Thyroid gland (tissue), 4 donors: ENCODE results near the gene AMACR. TPM values are rescaled to one million over a fixed set of nuclear protein-coding genes. Genes with fewer than 3 reads are reported as not detected.

Experiments
- DNase-seq, 2 donors: peaks; one replicate each; pipeline ENCODE4 v3.0.0-alpha.2; 2019
- H3K27ac ChIP-seq, 3 donors: fragments of 200-600 bp; sonication (generic); 1 replicate in 2 of 3; 2 replicates in 1 of 3; pipeline ENCODE4 v1.5.1; 2016 to 2019; ENCODE audit warnings: mild to moderate bottlenecking in 1 of 3, moderate library complexity in 1 of 3
- H3K27me3 ChIP-seq: fragments of 200-600 bp; sonication (generic); one replicate; pipeline ENCODE4 v1.5.1; 2019
- H3K36me3 ChIP-seq, 2 donors: fragments of 200-600 bp; sonication (generic); one replicate each; pipeline ENCODE4 v1.5.1; 2016 to 2019
- H3K4me1 ChIP-seq, 2 donors: fragments of 200-600 bp; sonication (generic); one replicate each; pipeline ENCODE4 v1.5.1; 2017 to 2019
- H3K4me3 ChIP-seq, 3 donors: fragments of 200-600 bp; sonication (generic); replicated peaks in 1 of 3; 1 replicate in 2 of 3; 2 replicates in 1 of 3; pipeline ENCODE4 v1.5.1; 2016; ENCODE audit warnings: mild to moderate bottlenecking in 1 of 3
- H3K9me3 ChIP-seq: fragments of 200-600 bp; sonication (generic); one replicate; pipeline ENCODE4 v1.5.1; 2017
- POLR2A ChIP-seq, 2 donors: fragments of 450-650 bp; IDR thresholded peaks; one replicate each; pipeline ENCODE4 v1.6.1; 2017; ENCODE audit warnings: antibody characterized with exemption in 2 of 2, mild to moderate bottlenecking in 2 of 2, moderate library complexity in 1 of 2
- WGBS, 2 donors: methylation state at CpG; one replicate each; pipeline ENCODE4 v1.1.5; 2017; 5-methylcytosine and 5-hydroxymethylcytosine counted together
- intact Hi-C: fragments of 100-400 bp; cut with DNase I; formaldehyde crosslinking; loops from one replicate; pipeline ENCODE4 v1.15.1; 2023
- total RNA-seq, 4 donors: library from RNA; depleted of rRNA; stranded (reverse); fragments of >200 nt; gene quantifications; one replicate each; pipeline ENCODE4 v1.2.3, GENCODE V29; 2016
- TF ChIP-seq, protein P1 (sequence below), 6 experiments: fragments of 200-600 bp in 3 of 6; fragments of 450-650 bp in 3 of 6; sonication (generic) in 3 of 6; IDR thresholded peaks; one replicate each; pipeline ENCODE4 v1.5.1; 2016 to 2019; ENCODE audit warnings: antibody characterized with exemption in 6 of 6, mild to moderate bottlenecking in 2 of 6, inconsistent platforms in 1 of 6, moderate library complexity in 1 of 6

AMACR gene
- total RNA-seq, 4 donors from 2014 or later: 10.6 to 17.9 (median 13.5) TPM

GRCh38 chr5:34041247-34041972, 33.6 kb upstream of the AMACR start:
- Histone ChIP-seq H3K9me3 (no peaks in the 10 kb centered on the region), H3K27ac (no peak overlapping the region), H3K4me1 (peaks cover 0 to 19% of the 10 kb centered on the region in 2 donors), H3K27me3 (no peaks in the 10 kb centered on the region), H3K36me3 (no peaks in the 10 kb centered on the region), H3K4me3 (no peak overlapping the region)
- DNase-seq: no peak
- intact Hi-C loops: no loop called here
- 76 to 89% methylated on average over 1 of the region's 1 CpG for WGBS, 2 donors
- TF ChIP-seq POLR2A (IDR thresholded peaks at IDR 0.05): no peak
- TF ChIP-seq, protein P1, sequence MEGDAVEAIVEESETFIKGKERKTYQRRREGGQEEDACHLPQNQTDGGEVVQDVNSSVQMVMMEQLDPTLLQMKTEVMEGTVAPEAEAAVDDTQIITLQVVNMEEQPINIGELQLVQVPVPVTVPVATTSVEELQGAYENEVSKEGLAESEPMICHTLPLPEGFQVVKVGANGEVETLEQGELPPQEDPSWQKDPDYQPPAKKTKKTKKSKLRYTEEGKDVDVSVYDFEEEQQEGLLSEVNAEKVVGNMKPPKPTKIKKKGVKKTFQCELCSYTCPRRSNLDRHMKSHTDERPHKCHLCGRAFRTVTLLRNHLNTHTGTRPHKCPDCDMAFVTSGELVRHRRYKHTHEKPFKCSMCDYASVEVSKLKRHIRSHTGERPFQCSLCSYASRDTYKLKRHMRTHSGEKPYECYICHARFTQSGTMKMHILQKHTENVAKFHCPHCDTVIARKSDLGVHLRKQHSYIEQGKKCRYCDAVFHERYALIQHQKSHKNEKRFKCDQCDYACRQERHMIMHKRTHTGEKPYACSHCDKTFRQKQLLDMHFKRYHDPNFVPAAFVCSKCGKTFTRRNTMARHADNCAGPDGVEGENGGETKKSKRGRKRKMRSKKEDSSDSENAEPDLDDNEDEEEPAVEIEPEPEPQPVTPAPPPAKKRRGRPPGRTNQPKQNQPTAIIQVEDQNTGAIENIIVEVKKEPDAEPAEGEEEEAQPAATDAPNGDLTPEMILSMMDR (IDR thresholded peaks at IDR 0.05): no peak

DNA sequence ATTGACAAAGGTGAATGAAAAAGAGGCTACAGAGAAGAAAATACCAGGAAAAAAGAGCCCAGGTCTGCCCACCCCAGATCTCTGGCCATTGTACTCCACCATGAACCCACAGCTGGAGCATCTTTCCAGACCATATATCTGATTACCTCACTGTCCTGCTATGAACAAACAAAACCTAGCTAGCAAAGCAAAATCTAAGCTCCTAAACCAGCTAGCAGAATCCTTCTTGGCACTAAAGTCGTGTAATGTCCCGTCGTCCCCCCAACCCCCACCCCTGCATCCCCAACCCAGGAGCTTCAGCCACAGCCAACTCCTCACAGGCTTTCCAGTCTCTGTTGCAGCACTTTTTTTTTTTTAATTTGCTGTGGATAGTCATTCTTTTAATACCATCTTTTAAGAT, 32.6 kb upstream of the AMACR start:
- no peaks in the 10 kb centered on the region for H3K9me3 ChIP-seq
- H3K27me3 ChIP-seq: no peaks in the 10 kb centered on the region
- H3K36me3 ChIP-seq: no peaks in the 10 kb centered on the region
- H3K27ac ChIP-seq: no peak overlapping the region
- TF ChIP-seq, protein P1 (IDR thresholded peaks at IDR 0.05): no peak
- no peak for TF ChIP-seq POLR2A (IDR thresholded peaks at IDR 0.05)
- WGBS, 2 donors: 75 to 85% methylated on average over 3 of the region's 3 CpGs
- no peak for DNase-seq
- peaks cover 0 to 19% of the 10 kb centered on the region in 2 donors for H3K4me1 ChIP-seq
- intact Hi-C loops: no loop called here
- no peak overlapping the region for H3K4me3 ChIP-seq

DNA sequence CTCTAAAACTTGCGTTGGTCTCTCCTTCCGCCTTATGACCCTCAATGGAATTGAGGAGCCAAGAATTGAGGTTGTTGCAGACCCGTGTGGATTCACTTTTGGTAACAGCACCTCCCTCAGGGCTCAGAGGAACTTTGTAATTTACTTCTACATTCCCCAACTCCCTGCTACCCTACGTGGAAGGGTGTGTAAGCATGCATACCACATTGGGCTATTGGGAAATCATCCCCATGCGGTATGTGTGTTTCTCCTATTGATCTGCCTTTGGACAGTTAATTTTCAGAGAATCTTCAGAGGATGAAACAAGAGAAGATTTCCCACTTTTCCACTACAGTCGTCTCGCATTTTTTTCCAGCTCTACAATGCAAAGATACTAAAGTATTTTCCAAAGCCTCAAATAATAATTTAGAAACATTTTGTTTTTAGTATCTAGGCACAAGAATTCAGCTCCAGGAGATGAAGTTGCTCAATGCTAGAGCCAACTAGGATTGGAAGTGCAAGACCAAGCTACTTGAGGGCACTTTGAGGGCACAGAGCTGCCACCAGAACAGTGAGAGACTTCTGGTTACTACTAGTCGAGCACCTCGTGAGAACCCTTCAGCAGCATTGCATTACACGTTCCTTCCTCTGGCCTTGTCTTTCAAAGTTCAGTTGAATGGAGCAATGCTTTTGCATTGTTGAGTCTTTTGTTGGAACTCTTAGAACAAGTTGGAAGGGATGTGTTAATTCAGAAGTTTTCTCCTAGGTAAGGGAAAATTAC, 31.7 kb upstream of the AMACR start:
- Histone ChIP-seq H3K36me3 (no peaks in the 10 kb centered on the region), H3K27me3 (no peaks in the 10 kb centered on the region), H3K9me3 (no peaks in the 10 kb centered on the region), H3K4me1 (peaks cover 0 to 19% of the 10 kb centered on the region in 2 donors), H3K27ac (no peak overlapping the region), H3K4me3 (no peak overlapping the region)
- TF ChIP-seq POLR2A (IDR thresholded peaks at IDR 0.05): no peak
- TF ChIP-seq, protein P1 (IDR thresholded peaks at IDR 0.05): no peak
- intact Hi-C loops: no loop called here
- 93 to 96% methylated on average over 10 of the region's 10 CpGs for WGBS, 2 donors
- no peak for DNase-seq

GRCh38 chr5:34038838-34039237, 31.0 kb upstream of the AMACR start:
- 77 to 79% methylated on average over 4 of the region's 4 CpGs for WGBS, 2 donors

More at GRCh38 chr5:34038838-34039237, 31.0 kb upstream of the AMACR start:
- Histone ChIP-seq H3K4me3 (no peak overlapping the region), H3K27ac (no peak overlapping the region), H3K9me3 (no peaks in the 10 kb centered on the region), H3K36me3 (no peaks in the 10 kb centered on the region), H3K4me1 (peaks cover 0 to 19% of the 10 kb centered on the region in 2 donors), H3K27me3 (no peaks in the 10 kb centered on the region)
- TF ChIP-seq, protein P1 (IDR thresholded peaks at IDR 0.05): no peak
- no peak for DNase-seq
- intact Hi-C loops: no loop called here
